Body of pancreas (tissue), 4 donors: ENCODE measurements around the gene LHX8. TPM values are rescaled to one million over a fixed set of nuclear protein-coding genes. Genes with fewer than 3 reads are reported as not detected.
"Not testable (repeated sequence)": the region's sequence is repeated elsewhere in the genome, so short reads cannot be mapped to it uniquely, and the experiment has no call there.

Experiments
- ATAC-seq: fragments of 150-250 bp; one replicate; pipeline ENCODE4 v1.9.1; 2016
- DNase-seq, 4 donors: peaks; one replicate each; pipeline ENCODE4 v3.0.0-alpha.2; 2019
- H3K27ac ChIP-seq, 4 donors: fragments of 200-600 bp; sonication (generic); 1 replicate in 3 of 4; 2 replicates in 1 of 4; pipeline versions ENCODE4 v1.5.1 to v1.6.1; 2016 to 2019; ENCODE audit warnings: mild to moderate bottlenecking in 1 of 4, mixed read lengths in 1 of 4, moderate library complexity in 1 of 4
- H3K27me3 ChIP-seq, 2 donors: fragments of 200-600 bp; sonication (generic); one replicate each; pipeline ENCODE4 v1.6.0; 2016; ENCODE audit warnings: mild to moderate bottlenecking in 1 of 2
- H3K36me3 ChIP-seq, 2 donors: fragments of 200-600 bp; sonication (generic); replicated peaks in 1 of 2; 2 replicates each; pipeline ENCODE4 v1.5.1; 2016; ENCODE audit warnings: low read depth in 2 of 2; ENCODE audit not compliant: insufficient read depth in 1 of 2
- H3K4me1 ChIP-seq: fragments of 200-600 bp; sonication (generic); one replicate; pipeline ENCODE4 v1.6.0; 2016
- H3K4me3 ChIP-seq, 2 donors: fragments of 200-600 bp; sonication (generic); 1 replicate in 1 of 2; 2 replicates in 1 of 2; pipeline ENCODE4 v1.5.1; 2016 to 2019
- H3K9me3 ChIP-seq, 3 donors: fragments of 200-600 bp; sonication (generic); 1 replicate in 2 of 3; 2 replicates in 1 of 3; pipeline ENCODE4 v1.5.1; 2016
- CTCF ChIP-seq, 7 experiments: fragments of 450-650 bp in 4 of 7; fragments of 200-600 bp in 3 of 7; sonication (generic) in 3 of 7; IDR thresholded peaks; one replicate each; pipeline ENCODE4 v1.5.1; 2016 to 2019; ENCODE audit warnings: antibody characterized with exemption in 7 of 7
- POLR2A ChIP-seq, 3 donors: fragments of 450-650 bp; IDR thresholded peaks; one replicate each; pipeline ENCODE4 v1.6.1; 2016; ENCODE audit warnings: antibody characterized with exemption in 3 of 3, mild to moderate bottlenecking in 2 of 3
- WGBS, 2 donors: methylation state at CpG; one replicate each; pipeline ENCODE4 v1.1.5; 2017; 5-methylcytosine and 5-hydroxymethylcytosine counted together
- intact Hi-C: fragments of 100-400 bp; cut with DNase I; formaldehyde crosslinking; loops from one replicate; pipeline ENCODE4 v1.15.1; 2023
- total RNA-seq, 2 donors: library from RNA; depleted of rRNA; stranded (reverse); fragments of >200 nt; gene quantifications; one replicate each; pipeline ENCODE4 v1.1.0, GENCODE V29; 2016

The LHX8 gene
- total RNA-seq, 2 donors from 2014 or later = not detected

- Histone ChIP-seq H3K36me3 (no peaks in the 10 kb centered on the region), H3K4me1 (no peaks in the 10 kb centered on the region), H3K27me3 (no peaks in the 10 kb centered on the region), H3K27ac (no peak overlapping the region), H3K4me3 (no peak overlapping the region), H3K9me3 (no peaks in the 10 kb centered on the region)
- intact Hi-C loops = no loop called here
- no peak for ATAC-seq
- 40 to 60% methylated on average over 2 of the region's 2 CpGs for WGBS, 2 donors
- DNase-seq = no peak
- TF ChIP-seq POLR2A (IDR thresholded peaks at IDR 0.05) (no peak), CTCF (IDR thresholded peaks at IDR 0.05) (no peak)
Observed at GRCh38 chr1:75174031-75174760, 40.0 kb downstream of the LHX8 start.

GRCh38 chr1:75181214-75181955 lies 47.2 kb downstream of the LHX8 start:
- ATAC-seq, H3K9me3 ChIP-seq, H3K36me3 ChIP-seq, DNase-seq, intact Hi-C loops, H3K4me1 ChIP-seq, H3K4me3 ChIP-seq, H3K27ac ChIP-seq, H3K27me3 ChIP-seq: not testable (repeated sequence)
- WGBS, 2 donors = 72 to 73% methylated on average over 13 of the region's 13 CpGs

- intact Hi-C loops = no loop called here
- DNase-seq (no peak), ATAC-seq (no peak)
Observed at GRCh38 chr1:75188892-75189291, 54.7 kb downstream of the LHX8 start.

GRCh38 chr1:75198163-75198562 lies 64.0 kb downstream of the LHX8 start:
- Histone ChIP-seq H3K27me3 (no peaks in the 10 kb centered on the region), H3K27ac (no peak overlapping the region), H3K4me3 (no peak overlapping the region), H3K4me1 (peaks cover 11% of the 10 kb centered on the region), H3K9me3 (no peaks in the 10 kb centered on the region), H3K36me3 (no peaks in the 10 kb centered on the region)
- intact Hi-C loops = no loop called here
- TF ChIP-seq CTCF (IDR thresholded peaks at IDR 0.05) = no peak
- no peak for TF ChIP-seq POLR2A (IDR thresholded peaks at IDR 0.05)
- WGBS, 2 donors = 41 to 53% methylated on average over 1 of the region's 1 CpG
- no peak for ATAC-seq
- no peak for DNase-seq

More at GRCh38 chr1:75188892-75189291, 54.7 kb downstream of the LHX8 start:
- H3K4me3 ChIP-seq = no peak overlapping the region
- TF ChIP-seq POLR2A (IDR thresholded peaks at IDR 0.05) (no peak), CTCF (IDR thresholded peaks at IDR 0.05) (no peak)
- H3K9me3 ChIP-seq = no peaks in the 10 kb centered on the region
- no peak overlapping the region for H3K27ac ChIP-seq
- no peaks in the 10 kb centered on the region for H3K4me1 ChIP-seq
- 22 to 55% methylated on average over 1 of the region's 1 CpG for WGBS, 2 donors
- no peaks in the 10 kb centered on the region for H3K36me3 ChIP-seq
- H3K27me3 ChIP-seq = no peaks in the 10 kb centered on the region

GRCh38 chr1:75198761-75199160 lies 64.6 kb downstream of the LHX8 start:
- peaks cover 11% of the 10 kb centered on the region for H3K4me1 ChIP-seq
- TF ChIP-seq CTCF (IDR thresholded peaks at IDR 0.05) = no peak
- no peak for TF ChIP-seq POLR2A (IDR thresholded peaks at IDR 0.05)
- intact Hi-C loops = no loop called here

More at GRCh38 chr1:75198761-75199160, 64.6 kb downstream of the LHX8 start:
- no peaks in the 10 kb centered on the region for H3K36me3 ChIP-seq
- no peak overlapping the region for H3K4me3 ChIP-seq
- no peak overlapping the region for H3K27ac ChIP-seq
- WGBS, 2 donors = 5 to 10% methylated on average over 1 of the region's 1 CpG
- no peak for ATAC-seq
- H3K9me3 ChIP-seq = no peaks in the 10 kb centered on the region
- no peaks in the 10 kb centered on the region for H3K27me3 ChIP-seq
- no peak for DNase-seq
